ENCODE measurements around the gene NUAK1.

NUAK1 gene

DNA sequence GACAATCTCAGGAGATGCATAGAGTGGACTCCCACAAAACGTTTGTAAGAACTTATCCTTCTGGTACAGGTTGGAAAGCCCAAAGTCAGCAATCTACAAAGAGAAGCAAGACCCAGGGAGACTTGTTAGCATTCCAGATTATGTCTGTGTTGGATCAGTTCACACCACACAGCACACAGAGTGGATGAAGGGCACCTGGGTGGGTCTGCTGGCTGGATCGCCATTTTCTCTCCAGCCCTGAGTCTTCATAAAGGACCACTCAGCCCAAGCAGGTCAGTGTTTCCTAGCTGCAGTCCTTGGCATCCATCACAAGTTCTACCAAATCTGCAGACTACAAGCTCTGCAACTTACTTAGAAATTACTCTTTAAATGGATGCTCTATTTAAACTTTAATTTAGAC lies 66.0 kb downstream of the NUAK1 start:
- no peak for DNase-seq (ENCODE audit: low read depth in 1 of 2, low spot score in 1 of 2)
- TF ChIP-seq, protein P1, sequence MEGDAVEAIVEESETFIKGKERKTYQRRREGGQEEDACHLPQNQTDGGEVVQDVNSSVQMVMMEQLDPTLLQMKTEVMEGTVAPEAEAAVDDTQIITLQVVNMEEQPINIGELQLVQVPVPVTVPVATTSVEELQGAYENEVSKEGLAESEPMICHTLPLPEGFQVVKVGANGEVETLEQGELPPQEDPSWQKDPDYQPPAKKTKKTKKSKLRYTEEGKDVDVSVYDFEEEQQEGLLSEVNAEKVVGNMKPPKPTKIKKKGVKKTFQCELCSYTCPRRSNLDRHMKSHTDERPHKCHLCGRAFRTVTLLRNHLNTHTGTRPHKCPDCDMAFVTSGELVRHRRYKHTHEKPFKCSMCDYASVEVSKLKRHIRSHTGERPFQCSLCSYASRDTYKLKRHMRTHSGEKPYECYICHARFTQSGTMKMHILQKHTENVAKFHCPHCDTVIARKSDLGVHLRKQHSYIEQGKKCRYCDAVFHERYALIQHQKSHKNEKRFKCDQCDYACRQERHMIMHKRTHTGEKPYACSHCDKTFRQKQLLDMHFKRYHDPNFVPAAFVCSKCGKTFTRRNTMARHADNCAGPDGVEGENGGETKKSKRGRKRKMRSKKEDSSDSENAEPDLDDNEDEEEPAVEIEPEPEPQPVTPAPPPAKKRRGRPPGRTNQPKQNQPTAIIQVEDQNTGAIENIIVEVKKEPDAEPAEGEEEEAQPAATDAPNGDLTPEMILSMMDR (IDR thresholded peaks at IDR 0.05; ENCODE audit: insufficient read depth, low read length), result no peak
- TF ChIP-seq, protein P2, sequence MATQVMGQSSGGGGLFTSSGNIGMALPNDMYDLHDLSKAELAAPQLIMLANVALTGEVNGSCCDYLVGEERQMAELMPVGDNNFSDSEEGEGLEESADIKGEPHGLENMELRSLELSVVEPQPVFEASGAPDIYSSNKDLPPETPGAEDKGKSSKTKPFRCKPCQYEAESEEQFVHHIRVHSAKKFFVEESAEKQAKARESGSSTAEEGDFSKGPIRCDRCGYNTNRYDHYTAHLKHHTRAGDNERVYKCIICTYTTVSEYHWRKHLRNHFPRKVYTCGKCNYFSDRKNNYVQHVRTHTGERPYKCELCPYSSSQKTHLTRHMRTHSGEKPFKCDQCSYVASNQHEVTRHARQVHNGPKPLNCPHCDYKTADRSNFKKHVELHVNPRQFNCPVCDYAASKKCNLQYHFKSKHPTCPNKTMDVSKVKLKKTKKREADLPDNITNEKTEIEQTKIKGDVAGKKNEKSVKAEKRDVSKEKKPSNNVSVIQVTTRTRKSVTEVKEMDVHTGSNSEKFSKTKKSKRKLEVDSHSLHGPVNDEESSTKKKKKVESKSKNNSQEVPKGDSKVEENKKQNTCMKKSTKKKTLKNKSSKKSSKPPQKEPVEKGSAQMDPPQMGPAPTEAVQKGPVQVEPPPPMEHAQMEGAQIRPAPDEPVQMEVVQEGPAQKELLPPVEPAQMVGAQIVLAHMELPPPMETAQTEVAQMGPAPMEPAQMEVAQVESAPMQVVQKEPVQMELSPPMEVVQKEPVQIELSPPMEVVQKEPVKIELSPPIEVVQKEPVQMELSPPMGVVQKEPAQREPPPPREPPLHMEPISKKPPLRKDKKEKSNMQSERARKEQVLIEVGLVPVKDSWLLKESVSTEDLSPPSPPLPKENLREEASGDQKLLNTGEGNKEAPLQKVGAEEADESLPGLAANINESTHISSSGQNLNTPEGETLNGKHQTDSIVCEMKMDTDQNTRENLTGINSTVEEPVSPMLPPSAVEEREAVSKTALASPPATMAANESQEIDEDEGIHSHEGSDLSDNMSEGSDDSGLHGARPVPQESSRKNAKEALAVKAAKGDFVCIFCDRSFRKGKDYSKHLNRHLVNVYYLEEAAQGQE (IDR thresholded peaks at IDR 0.05; ENCODE audit: insufficient replicate concordance, low read depth), result no peak
- TF ChIP-seq POLR2AphosphoS5 (IDR thresholded peaks at IDR 0.05; ENCODE audit: low read depth) (no peak), GABPA (IDR thresholded peaks at IDR 0.05; ENCODE audit: low read depth) (no peak), SPI1 (IDR thresholded peaks at IDR 0.05; ENCODE audit: borderline replicate concordance, low read depth) (no peak)
- Histone ChIP-seq H3K27me3 (ENCODE audit: insufficient read depth, poor library complexity, severe bottlenecking) (no peaks in the 10 kb centered on the region), H3K4me3 (replicated peaks; ENCODE audit: insufficient read depth, low read length) (no peak overlapping the region), H3K27ac (replicated peaks) (no peak overlapping the region)

DNA sequence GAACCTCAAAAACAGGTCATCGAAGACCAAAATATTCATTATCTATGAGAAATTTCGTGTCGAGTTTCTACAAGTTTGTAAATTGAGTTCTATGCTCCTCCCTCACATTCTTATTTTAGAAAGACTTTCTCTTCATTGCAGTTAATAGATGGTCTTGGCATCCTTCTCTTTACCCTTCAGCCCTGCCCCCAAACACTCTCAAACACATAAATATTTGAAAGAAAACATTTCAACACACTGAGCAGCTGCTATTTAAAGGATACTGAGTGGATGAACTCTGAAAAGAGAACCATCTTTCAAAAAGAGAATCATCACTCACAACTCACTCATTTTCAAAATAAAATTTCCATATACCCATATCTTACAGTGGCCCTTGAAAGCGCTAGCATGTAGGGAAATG lies 67.1 kb downstream of the NUAK1 start:
- TF ChIP-seq POLR2AphosphoS5 (IDR thresholded peaks at IDR 0.05; ENCODE audit: low read depth), result no peak
- TF ChIP-seq, protein P2 (IDR thresholded peaks at IDR 0.05; ENCODE audit: insufficient replicate concordance, low read depth), result no peak
- TF ChIP-seq SPI1 (IDR thresholded peaks at IDR 0.05; ENCODE audit: borderline replicate concordance, low read depth), result no peak
- TF ChIP-seq GABPA (IDR thresholded peaks at IDR 0.05; ENCODE audit: low read depth), result no peak
- TF ChIP-seq, protein P1 (IDR thresholded peaks at IDR 0.05; ENCODE audit: insufficient read depth, low read length), result no peak
- no peak overlapping the region for H3K27ac ChIP-seq (replicated peaks)
- H3K4me3 ChIP-seq (replicated peaks; ENCODE audit: insufficient read depth, low read length), result no peak overlapping the region
- no peaks in the 10 kb centered on the region for H3K27me3 ChIP-seq (ENCODE audit: insufficient read depth, poor library complexity, severe bottlenecking)
- DNase-seq (ENCODE audit: low read depth in 1 of 2, low spot score in 1 of 2), result no peak

DNA sequence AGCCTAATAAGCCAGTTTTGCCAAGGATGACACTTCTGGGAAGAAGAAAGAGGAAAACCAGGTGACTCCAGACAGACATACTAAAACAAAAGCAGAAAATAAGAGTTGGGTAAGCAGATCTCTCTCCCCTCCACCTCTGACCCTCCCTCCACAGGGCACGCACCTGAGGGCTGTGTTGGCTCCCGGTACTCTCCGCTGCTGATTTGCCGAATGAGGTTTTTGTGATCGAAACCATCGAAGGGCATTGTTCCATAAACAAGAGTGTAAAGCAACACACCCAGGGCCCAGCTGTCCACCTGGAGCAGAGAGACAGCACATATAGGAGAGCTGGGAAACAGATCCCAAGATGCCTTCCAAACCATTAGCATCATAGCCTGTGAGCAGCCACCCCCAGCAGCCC lies 68.1 kb downstream of the NUAK1 start:
- no peak for DNase-seq (ENCODE audit: low read depth in 1 of 2, low spot score in 1 of 2)
- TF ChIP-seq, protein P2 (IDR thresholded peaks at IDR 0.05; ENCODE audit: insufficient replicate concordance, low read depth), result no peak
- TF ChIP-seq GABPA (IDR thresholded peaks at IDR 0.05; ENCODE audit: low read depth), result no peak
- TF ChIP-seq SPI1 (IDR thresholded peaks at IDR 0.05; ENCODE audit: borderline replicate concordance, low read depth), result no peak
- no peak for TF ChIP-seq POLR2AphosphoS5 (IDR thresholded peaks at IDR 0.05; ENCODE audit: low read depth)
- TF ChIP-seq, protein P1 (IDR thresholded peaks at IDR 0.05; ENCODE audit: insufficient read depth, low read length), result no peak
- no peaks in the 10 kb centered on the region for H3K27me3 ChIP-seq (ENCODE audit: insufficient read depth, poor library complexity, severe bottlenecking)
- no peak overlapping the region for H3K27ac ChIP-seq (replicated peaks)
- no peak overlapping the region for H3K4me3 ChIP-seq (replicated peaks; ENCODE audit: insufficient read depth, low read length)
